ENCODE data around the gene CD82. TPM values are rescaled to one million over a fixed set of nuclear protein-coding genes. Genes with fewer than 3 reads are reported as not detected.

Gene CD82
- total and polyA plus RNA-seq, 2 of the 8 experiments (the other 6 are each of a cell fraction or from before 2014, with no cell fraction given) = 7.9 to 10.3 TPM

Small RNA genes within 50 kb of the gene (small RNA-seq; reads per million reads assigned to genes)
- not detected for gene AC104010.1 (ENCODE audit: insufficient read depth)

Other genes with a start within 250 kb of the CD82 start
- 8.8 and 10.2 TPM in 2 replicates for gene TSPAN18, start 161.3 kb downstream of the CD82 start, total RNA-seq (2021; fragmentation: NEBNext Ultra II Directional; extraction: Animal tissue kit (Norgen Biotek cat#: 25700))
- 5.2 and 7.0 TPM in 2 replicates for gene TSPAN18, start 161.3 kb downstream of the CD82 start, polyA plus RNA-seq (2011; rRNA removed)